Measurements from ENCODE around the gene CNNM4. TPM values are rescaled to one million over a fixed set of nuclear protein-coding genes. Genes with fewer than 3 reads are reported as not detected.

The CNNM4 gene
- polyA plus RNA-seq, 2 of the 4 experiments (the other 2 are of a cell fraction) = 8.8 to 11.2 TPM

- H3K4me2 ChIP-seq = no peak overlapping the region
- no peaks in the 10 kb centered on the region for H3K4me1 ChIP-seq
- ChIA-PET CTCF (interaction anchor here (1.3 kb wide), 1 partner anchor 38 kb away, joined by 3 read pairs; no protein-coding TSS in a partner anchor), POLR2A (no interaction called here)
- no peak overlapping the region for H3K4me3 ChIP-seq
- 87% methylated on average over 23 of the region's 23 CpGs for WGBS (ENCODE audit: missing lambda C conversion rate)
- FAIRE-seq = no peak
- no peak for DNase-seq (ENCODE audit: low read depth in 1 of 2, low spot score in 1 of 2)
- no peaks in the 10 kb centered on the region for H3K9me3 ChIP-seq
- no peak for TF ChIP-seq TP53 (CRISPR knock-in tag; IDR thresholded peaks at IDR 0.05)
- TF ChIP-seq CBX8 (IDR thresholded peaks at IDR 0.05) = no peak
- TF ChIP-seq REST (IDR thresholded peaks at IDR 0.05) = no peak
- no peak for TF ChIP-seq ATOH8 (CRISPR knock-in tag; IDR thresholded peaks at IDR 0.05; ENCODE audit: low read depth)
- no peak for TF ChIP-seq KDM1A (IDR thresholded peaks at IDR 0.05; ENCODE audit: low read depth)
- TF ChIP-seq, protein P1, sequence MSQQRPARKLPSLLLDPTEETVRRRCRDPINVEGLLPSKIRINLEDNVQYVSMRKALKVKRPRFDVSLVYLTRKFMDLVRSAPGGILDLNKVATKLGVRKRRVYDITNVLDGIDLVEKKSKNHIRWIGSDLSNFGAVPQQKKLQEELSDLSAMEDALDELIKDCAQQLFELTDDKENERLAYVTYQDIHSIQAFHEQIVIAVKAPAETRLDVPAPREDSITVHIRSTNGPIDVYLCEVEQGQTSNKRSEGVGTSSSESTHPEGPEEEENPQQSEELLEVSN (IDR thresholded peaks at IDR 0.05; ENCODE audit: borderline replicate concordance, low read depth) = no peak
- no peak for TF ChIP-seq EHMT2 (IDR thresholded peaks at IDR 0.05; ENCODE audit: low read depth)
- no peak for TF ChIP-seq EP300 (IDR thresholded peaks at IDR 0.05)
- no peak for TF ChIP-seq RFX5 (IDR thresholded peaks at IDR 0.05)
- TF ChIP-seq SMC3 (IDR thresholded peaks at IDR 0.05) = no peak
- no peak for TF ChIP-seq MAFK (IDR thresholded peaks at IDR 0.05; ENCODE audit: partially characterized antibody)
- TF ChIP-seq BHLHE40 (IDR thresholded peaks at IDR 0.05; ENCODE audit: low read depth, low read length) = no peak
- no peak for ATAC-seq
- H3K27ac ChIP-seq = no peak overlapping the region
Observed at GRCh38 chr2:96806468-96807126, 45.9 kb downstream of the CNNM4 start.

GRCh38 chr2:96807127-96807471, 46.4 kb downstream of the CNNM4 start:
- WGBS (ENCODE audit: missing lambda C conversion rate) = 90% methylated on average over 10 of the region's 10 CpGs
- Histone ChIP-seq H3K9me3 (no peaks in the 10 kb centered on the region), H3K4me1 (no peaks in the 10 kb centered on the region), H3K4me3 (no peak overlapping the region), H3K27ac (no peak overlapping the region), H3K4me2 (no peak overlapping the region)
- no peak for DNase-seq (ENCODE audit: low read depth in 1 of 2, low spot score in 1 of 2)
- no peak for FAIRE-seq
- ATAC-seq = no peak
- POLR2A ChIA-PET = no interaction called here
- CTCF ChIA-PET = interaction anchor here (0.6 to 1.3 kb wide), 2 partner anchors 39 to 267 kb away, joined by 3 read pairs; no protein-coding TSS in a partner anchor
- TF ChIP-seq EP300 (IDR thresholded peaks at IDR 0.05) = no peak
- no peak for TF ChIP-seq HMGXB4 (CRISPR knock-in tag; IDR thresholded peaks at IDR 0.05; ENCODE audit: borderline replicate concordance)
- TF ChIP-seq MAZ (IDR thresholded peaks at IDR 0.05; ENCODE audit: borderline replicate concordance, low read depth, low read length) = no peak
- TF ChIP-seq CEBPB (IDR thresholded peaks at IDR 0.05) = no peak
- no peak for TF ChIP-seq BHLHE40 (IDR thresholded peaks at IDR 0.05; ENCODE audit: low read depth, low read length)
- no peak for TF ChIP-seq CBX8 (IDR thresholded peaks at IDR 0.05)
- TF ChIP-seq, protein P2, sequence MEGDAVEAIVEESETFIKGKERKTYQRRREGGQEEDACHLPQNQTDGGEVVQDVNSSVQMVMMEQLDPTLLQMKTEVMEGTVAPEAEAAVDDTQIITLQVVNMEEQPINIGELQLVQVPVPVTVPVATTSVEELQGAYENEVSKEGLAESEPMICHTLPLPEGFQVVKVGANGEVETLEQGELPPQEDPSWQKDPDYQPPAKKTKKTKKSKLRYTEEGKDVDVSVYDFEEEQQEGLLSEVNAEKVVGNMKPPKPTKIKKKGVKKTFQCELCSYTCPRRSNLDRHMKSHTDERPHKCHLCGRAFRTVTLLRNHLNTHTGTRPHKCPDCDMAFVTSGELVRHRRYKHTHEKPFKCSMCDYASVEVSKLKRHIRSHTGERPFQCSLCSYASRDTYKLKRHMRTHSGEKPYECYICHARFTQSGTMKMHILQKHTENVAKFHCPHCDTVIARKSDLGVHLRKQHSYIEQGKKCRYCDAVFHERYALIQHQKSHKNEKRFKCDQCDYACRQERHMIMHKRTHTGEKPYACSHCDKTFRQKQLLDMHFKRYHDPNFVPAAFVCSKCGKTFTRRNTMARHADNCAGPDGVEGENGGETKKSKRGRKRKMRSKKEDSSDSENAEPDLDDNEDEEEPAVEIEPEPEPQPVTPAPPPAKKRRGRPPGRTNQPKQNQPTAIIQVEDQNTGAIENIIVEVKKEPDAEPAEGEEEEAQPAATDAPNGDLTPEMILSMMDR (IDR thresholded peaks at IDR 0.05) = no peak
- no peak for TF ChIP-seq EHMT2 (IDR thresholded peaks at IDR 0.05; ENCODE audit: low read depth)
- no peak for TF ChIP-seq BCL3 (IDR thresholded peaks at IDR 0.05)
- TF ChIP-seq RNF2 (IDR thresholded peaks at IDR 0.05; ENCODE audit: borderline replicate concordance, low read depth) = no peak
- TF ChIP-seq ZSCAN20 (CRISPR knock-in tag; IDR thresholded peaks at IDR 0.05) = no peak
- TF ChIP-seq NPAS2 (CRISPR knock-in tag; IDR thresholded peaks at IDR 0.05; ENCODE audit: borderline replicate concordance) = no peak
- TF ChIP-seq, protein P1 (IDR thresholded peaks at IDR 0.05; ENCODE audit: borderline replicate concordance, low read depth) = no peak
- no peak for TF ChIP-seq HEYL (CRISPR knock-in tag; IDR thresholded peaks at IDR 0.05)
- TF ChIP-seq RCOR1 (IDR thresholded peaks at IDR 0.05; ENCODE audit: low read depth, low read length) = no peak
- TF ChIP-seq NFE2L2 (conservative IDR thresholded peaks at IDR 0.05; ENCODE audit: low read length) = no peak
- TF ChIP-seq PHF8 (IDR thresholded peaks at IDR 0.05; ENCODE audit: borderline replicate concordance, low read depth) = no peak
- TF ChIP-seq ESRRA (IDR thresholded peaks at IDR 0.05; ENCODE audit: borderline replicate concordance, low read length) = no peak

Data from A549 (cell line).